ENCODE measurements around the gene LECT2.

DNA sequence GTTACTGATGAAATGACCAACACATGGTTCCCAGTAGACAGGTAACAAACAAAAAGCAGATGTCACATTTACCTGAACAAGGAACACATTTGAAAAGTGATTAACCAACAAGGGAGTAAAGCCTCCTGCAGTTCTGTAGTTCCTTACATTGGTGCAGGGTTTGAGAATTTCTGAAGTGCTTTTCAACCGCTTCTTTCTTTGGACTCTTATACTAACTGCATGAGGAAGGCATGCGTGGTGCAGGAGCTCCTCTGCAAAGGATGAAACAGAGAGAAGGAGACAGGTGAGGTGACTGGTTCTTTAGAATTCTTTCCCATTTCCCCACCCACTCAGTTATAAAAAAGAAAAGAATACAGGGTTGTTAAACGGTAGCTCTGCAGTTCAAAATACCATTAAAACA is 54.5 kb downstream of the LECT2 start:
- TF ChIP-seq SUZ12 (IDR thresholded peaks at IDR 0.05; ENCODE audit: extremely low read depth, insufficient read depth, insufficient read length): no peak
- TF ChIP-seq ZNF274 (IDR thresholded peaks at IDR 0.05; ENCODE audit: low read depth, low read length): no peak
- TF ChIP-seq YY1 (IDR thresholded peaks at IDR 0.05; ENCODE audit: insufficient read depth, insufficient read length): no peak

All from NT2/D1 (cell line).